HL-60 (cell line): Measurements from ENCODE around the gene PRAMEF11.

ENCODE experiments used
- DNase-seq, 2 experiments: peaks; one replicate each; pipeline ENCODE4 v3.0.0-alpha.2; 2010 to 2020; ENCODE audit warnings: low read depth in 1 of 2, low spot score in 1 of 2
- H3K27ac ChIP-seq: fragments of 250-450 bp; sonication (Bioruptor Pico); replicated peaks from 2 replicates; pipeline ENCODE4 v1.5.1; 2020; ENCODE audit warnings: mild to moderate bottlenecking, moderate library complexity
- H3K27me3 ChIP-seq: fragments of 250-450 bp; sonication (Bioruptor Pico); 2 replicates; pipeline ENCODE4 v1.5.1; 2021; ENCODE audit warnings: mild to moderate bottlenecking, moderate library complexity; ENCODE audit not compliant: insufficient read depth, poor library complexity, severe bottlenecking
- H3K4me3 ChIP-seq: replicated peaks from 2 replicates; pipeline ENCODE4 v1.5.1; 2011; ENCODE audit warnings: mild to moderate bottlenecking, control low read depth, low read length; ENCODE audit not compliant: insufficient read depth
- GABPA ChIP-seq: IDR thresholded peaks from 2 replicates; pipeline ENCODE4 v1.6.1; 2012; ENCODE audit warnings: low read depth
- POLR2AphosphoS5 ChIP-seq: IDR thresholded peaks from 2 replicates; pipeline ENCODE4 v1.6.1; 2012; ENCODE audit warnings: low read depth
- SPI1 ChIP-seq: IDR thresholded peaks from 2 replicates; pipeline ENCODE4 v1.6.1; 2012; ENCODE audit warnings: low read depth, mild to moderate bottlenecking, borderline replicate concordance
- TF ChIP-seq, protein P1 (sequence below): IDR thresholded peaks from one replicate; pipeline ENCODE4 v1.5.1; 2011; ENCODE audit warnings: low read length, control low read depth, inconsistent platforms; ENCODE audit not compliant: insufficient read depth
- TF ChIP-seq, protein P2 (sequence below): IDR thresholded peaks from 2 replicates; pipeline ENCODE4 v1.6.1; 2012; ENCODE audit warnings: low read depth; ENCODE audit not compliant: insufficient replicate concordance

Gene PRAMEF11

DNA sequence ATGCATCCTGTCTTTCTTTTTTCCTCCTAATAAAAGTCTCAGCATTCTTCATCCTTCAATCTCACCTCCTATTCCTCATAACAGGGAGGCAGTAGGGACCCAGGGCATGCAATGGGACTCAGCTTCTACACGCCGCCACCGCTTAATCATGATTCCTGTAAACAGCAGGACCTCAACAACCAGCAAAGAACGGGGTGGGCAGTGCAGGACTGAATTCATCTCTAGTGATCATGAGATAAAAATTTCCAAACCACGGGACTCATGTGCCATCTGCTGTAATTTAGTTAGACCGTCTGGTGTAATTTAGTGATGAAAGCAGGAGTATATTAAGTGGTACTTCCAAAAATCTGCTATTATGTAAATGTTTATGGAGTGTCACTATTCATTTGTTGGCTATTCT, 52.3 kb downstream of the PRAMEF11 start:
- TF ChIP-seq POLR2AphosphoS5 (no peak), SPI1 (no peak), GABPA (no peak)
- TF ChIP-seq, protein P1, sequence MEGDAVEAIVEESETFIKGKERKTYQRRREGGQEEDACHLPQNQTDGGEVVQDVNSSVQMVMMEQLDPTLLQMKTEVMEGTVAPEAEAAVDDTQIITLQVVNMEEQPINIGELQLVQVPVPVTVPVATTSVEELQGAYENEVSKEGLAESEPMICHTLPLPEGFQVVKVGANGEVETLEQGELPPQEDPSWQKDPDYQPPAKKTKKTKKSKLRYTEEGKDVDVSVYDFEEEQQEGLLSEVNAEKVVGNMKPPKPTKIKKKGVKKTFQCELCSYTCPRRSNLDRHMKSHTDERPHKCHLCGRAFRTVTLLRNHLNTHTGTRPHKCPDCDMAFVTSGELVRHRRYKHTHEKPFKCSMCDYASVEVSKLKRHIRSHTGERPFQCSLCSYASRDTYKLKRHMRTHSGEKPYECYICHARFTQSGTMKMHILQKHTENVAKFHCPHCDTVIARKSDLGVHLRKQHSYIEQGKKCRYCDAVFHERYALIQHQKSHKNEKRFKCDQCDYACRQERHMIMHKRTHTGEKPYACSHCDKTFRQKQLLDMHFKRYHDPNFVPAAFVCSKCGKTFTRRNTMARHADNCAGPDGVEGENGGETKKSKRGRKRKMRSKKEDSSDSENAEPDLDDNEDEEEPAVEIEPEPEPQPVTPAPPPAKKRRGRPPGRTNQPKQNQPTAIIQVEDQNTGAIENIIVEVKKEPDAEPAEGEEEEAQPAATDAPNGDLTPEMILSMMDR, result no peak
- TF ChIP-seq, protein P2, sequence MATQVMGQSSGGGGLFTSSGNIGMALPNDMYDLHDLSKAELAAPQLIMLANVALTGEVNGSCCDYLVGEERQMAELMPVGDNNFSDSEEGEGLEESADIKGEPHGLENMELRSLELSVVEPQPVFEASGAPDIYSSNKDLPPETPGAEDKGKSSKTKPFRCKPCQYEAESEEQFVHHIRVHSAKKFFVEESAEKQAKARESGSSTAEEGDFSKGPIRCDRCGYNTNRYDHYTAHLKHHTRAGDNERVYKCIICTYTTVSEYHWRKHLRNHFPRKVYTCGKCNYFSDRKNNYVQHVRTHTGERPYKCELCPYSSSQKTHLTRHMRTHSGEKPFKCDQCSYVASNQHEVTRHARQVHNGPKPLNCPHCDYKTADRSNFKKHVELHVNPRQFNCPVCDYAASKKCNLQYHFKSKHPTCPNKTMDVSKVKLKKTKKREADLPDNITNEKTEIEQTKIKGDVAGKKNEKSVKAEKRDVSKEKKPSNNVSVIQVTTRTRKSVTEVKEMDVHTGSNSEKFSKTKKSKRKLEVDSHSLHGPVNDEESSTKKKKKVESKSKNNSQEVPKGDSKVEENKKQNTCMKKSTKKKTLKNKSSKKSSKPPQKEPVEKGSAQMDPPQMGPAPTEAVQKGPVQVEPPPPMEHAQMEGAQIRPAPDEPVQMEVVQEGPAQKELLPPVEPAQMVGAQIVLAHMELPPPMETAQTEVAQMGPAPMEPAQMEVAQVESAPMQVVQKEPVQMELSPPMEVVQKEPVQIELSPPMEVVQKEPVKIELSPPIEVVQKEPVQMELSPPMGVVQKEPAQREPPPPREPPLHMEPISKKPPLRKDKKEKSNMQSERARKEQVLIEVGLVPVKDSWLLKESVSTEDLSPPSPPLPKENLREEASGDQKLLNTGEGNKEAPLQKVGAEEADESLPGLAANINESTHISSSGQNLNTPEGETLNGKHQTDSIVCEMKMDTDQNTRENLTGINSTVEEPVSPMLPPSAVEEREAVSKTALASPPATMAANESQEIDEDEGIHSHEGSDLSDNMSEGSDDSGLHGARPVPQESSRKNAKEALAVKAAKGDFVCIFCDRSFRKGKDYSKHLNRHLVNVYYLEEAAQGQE, result no peak
- Histone ChIP-seq H3K4me3 (no peak overlapping the region), H3K27me3 (no peaks in the 10 kb centered on the region), H3K27ac (no peak overlapping the region)
- DNase-seq, result no peak

DNA sequence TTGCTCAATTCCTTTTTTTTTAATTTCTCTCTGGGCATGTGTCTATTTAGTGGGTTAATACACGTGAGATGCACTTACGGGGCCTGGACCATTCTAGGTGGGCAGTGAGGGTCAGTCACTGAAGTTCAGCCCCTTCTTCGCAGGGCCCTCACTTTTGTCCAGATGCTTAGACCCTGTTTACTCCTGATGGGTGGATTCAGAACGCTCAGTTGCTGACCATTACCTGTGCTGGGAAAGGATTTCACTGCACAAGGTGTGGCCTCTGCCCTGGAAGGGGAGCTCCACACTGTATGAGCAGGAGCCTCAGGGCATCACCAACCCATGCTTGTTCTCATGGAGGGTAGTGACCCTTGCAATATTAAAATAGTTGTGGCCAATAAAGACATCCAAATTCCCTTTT, 53.1 kb downstream of the PRAMEF11 start:
- H3K4me3 ChIP-seq, result no peak overlapping the region
- TF ChIP-seq POLR2AphosphoS5, result no peak
- TF ChIP-seq SPI1, result no peak
- TF ChIP-seq, protein P2, result no peak
- TF ChIP-seq, protein P1, result no peak
- TF ChIP-seq GABPA, result no peak

GRCh38 chr1:12776801-12777557, 54.2 kb downstream of the PRAMEF11 start:
- DNase-seq, result no peak
- Histone ChIP-seq H3K27me3 (no peaks in the 10 kb centered on the region), H3K27ac (no peak overlapping the region), H3K4me3 (no peak overlapping the region)
- TF ChIP-seq POLR2AphosphoS5, result no peak
- no peak for TF ChIP-seq SPI1
- TF ChIP-seq, protein P2, result no peak
- TF ChIP-seq, protein P1, result no peak
- no peak for TF ChIP-seq GABPA

More for the DNA sequence above, 53.1 kb downstream of the PRAMEF11 start:
- no peak overlapping the region for H3K27ac ChIP-seq
- H3K27me3 ChIP-seq, result no peaks in the 10 kb centered on the region
- no peak for DNase-seq
